Neutrophil (primary cell): ENCODE data around the gene ZNF385C.

Source experiments
- H3K27ac ChIP-seq: fragments of 200-600 bp; sonication (generic); 2 replicates; pipeline ENCODE4 v1.5.1; 2016; ENCODE audit warnings: mild to moderate bottlenecking, moderate library complexity
- H3K27me3 ChIP-seq: fragments of 200-600 bp; sonication (generic); 2 replicates; pipeline ENCODE4 v1.6.0; 2016; ENCODE audit warnings: mild to moderate bottlenecking
- H3K36me3 ChIP-seq: fragments of 200-600 bp; sonication (generic); 2 replicates; pipeline ENCODE4 v1.5.1; 2017
- H3K4me1 ChIP-seq, 2 experiments: fragments of 200-600 bp in 1 of 2; sonication (generic) in 1 of 2; 1 replicate in 1 of 2; 2 replicates in 1 of 2; pipeline versions ENCODE4 v1.5.1 to v1.6.1; 2013 to 2016; ENCODE audit warnings: low read depth in 1 of 2, low read length in 1 of 2, mild to moderate bottlenecking in 1 of 2, moderate library complexity in 1 of 2; ENCODE audit not compliant: control insufficient read depth in 1 of 2, insufficient read depth in 1 of 2
- H3K4me3 ChIP-seq, 2 experiments: fragments of 200-600 bp in 1 of 2; sonication (generic) in 1 of 2; 1 replicate in 1 of 2; 2 replicates in 1 of 2; pipeline ENCODE4 v1.5.1; 2013 to 2016; ENCODE audit warnings: low read depth in 1 of 2, low read length in 1 of 2, mild to moderate bottlenecking in 1 of 2, moderate library complexity in 1 of 2
- H3K9me3 ChIP-seq: fragments of 200-600 bp; sonication (generic); 2 replicates; pipeline ENCODE4 v1.5.1; 2016
- TF ChIP-seq, protein P1 (sequence below): fragments of 200-600 bp; sonication (generic); IDR thresholded peaks from 2 replicates; pipeline ENCODE4 v1.5.1; 2016; ENCODE audit warnings: antibody characterized with exemption

ZNF385C gene

DNA sequence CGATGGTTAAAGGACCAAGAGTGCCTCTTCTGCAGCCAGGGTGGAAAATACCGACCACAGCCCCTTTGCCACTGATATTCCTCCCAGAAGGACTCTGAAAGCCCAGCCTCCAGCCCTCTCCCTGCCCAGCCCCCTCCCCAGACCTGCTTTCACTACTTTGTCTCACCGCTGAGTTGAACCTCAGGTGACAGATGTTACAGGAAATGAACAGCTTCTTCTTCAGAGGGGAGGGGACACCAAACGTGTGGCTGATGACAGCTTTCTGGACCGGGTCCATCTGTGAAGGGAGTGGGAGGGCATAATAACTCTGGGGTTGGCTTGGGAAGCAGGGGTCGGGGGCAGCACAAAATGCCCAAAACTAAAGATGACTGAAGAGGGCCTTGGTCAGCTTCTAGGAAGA, 64.2 kb downstream of the ZNF385C start:
- no peaks in the 10 kb centered on the region for H3K4me1 ChIP-seq
- H3K9me3 ChIP-seq = no peaks in the 10 kb centered on the region
- H3K4me3 ChIP-seq = no peak overlapping the region
- no peak overlapping the region for H3K27ac ChIP-seq
- no peaks in the 10 kb centered on the region for H3K36me3 ChIP-seq
- TF ChIP-seq, protein P1, sequence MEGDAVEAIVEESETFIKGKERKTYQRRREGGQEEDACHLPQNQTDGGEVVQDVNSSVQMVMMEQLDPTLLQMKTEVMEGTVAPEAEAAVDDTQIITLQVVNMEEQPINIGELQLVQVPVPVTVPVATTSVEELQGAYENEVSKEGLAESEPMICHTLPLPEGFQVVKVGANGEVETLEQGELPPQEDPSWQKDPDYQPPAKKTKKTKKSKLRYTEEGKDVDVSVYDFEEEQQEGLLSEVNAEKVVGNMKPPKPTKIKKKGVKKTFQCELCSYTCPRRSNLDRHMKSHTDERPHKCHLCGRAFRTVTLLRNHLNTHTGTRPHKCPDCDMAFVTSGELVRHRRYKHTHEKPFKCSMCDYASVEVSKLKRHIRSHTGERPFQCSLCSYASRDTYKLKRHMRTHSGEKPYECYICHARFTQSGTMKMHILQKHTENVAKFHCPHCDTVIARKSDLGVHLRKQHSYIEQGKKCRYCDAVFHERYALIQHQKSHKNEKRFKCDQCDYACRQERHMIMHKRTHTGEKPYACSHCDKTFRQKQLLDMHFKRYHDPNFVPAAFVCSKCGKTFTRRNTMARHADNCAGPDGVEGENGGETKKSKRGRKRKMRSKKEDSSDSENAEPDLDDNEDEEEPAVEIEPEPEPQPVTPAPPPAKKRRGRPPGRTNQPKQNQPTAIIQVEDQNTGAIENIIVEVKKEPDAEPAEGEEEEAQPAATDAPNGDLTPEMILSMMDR = no peak
- H3K27me3 ChIP-seq = peaks cover 12% of the 10 kb centered on the region

GRCh38 chr17:42031584-42031983, 66.7 kb downstream of the ZNF385C start:
- H3K27me3 ChIP-seq = no peaks in the 10 kb centered on the region
- H3K4me3 ChIP-seq = no peak overlapping the region
- no peak overlapping the region for H3K27ac ChIP-seq
- TF ChIP-seq, protein P1 = no peak
- no peaks in the 10 kb centered on the region for H3K36me3 ChIP-seq
- peaks cover 0 to 3% of the 10 kb centered on the region in 2 experiments for H3K4me1 ChIP-seq
- no peaks in the 10 kb centered on the region for H3K9me3 ChIP-seq

DNA sequence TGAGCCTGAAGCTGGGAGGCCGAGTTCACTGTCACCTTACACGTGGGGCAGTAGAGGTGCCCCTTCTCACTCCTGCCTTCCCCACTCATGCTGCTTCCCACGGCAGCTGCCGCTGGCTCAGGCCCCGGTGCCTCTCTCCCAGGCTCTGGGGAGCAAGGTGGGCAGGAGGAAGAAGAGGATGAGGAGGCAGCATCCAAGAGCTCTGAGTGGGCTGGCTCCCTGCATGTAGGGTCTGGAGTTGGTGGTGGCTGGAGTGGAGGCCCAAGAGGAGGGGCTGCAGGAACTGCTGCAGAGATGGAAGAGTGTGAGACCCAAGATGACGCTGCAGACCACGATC, 69.5 kb downstream of the ZNF385C start:
- H3K4me1 ChIP-seq = peaks cover 15 to 21% of the 10 kb centered on the region in 2 experiments
- TF ChIP-seq, protein P1 = no peak
- no peak overlapping the region for H3K27ac ChIP-seq
- no peaks in the 10 kb centered on the region for H3K9me3 ChIP-seq
- no peaks in the 10 kb centered on the region for H3K36me3 ChIP-seq
- H3K27me3 ChIP-seq = no peaks in the 10 kb centered on the region
- H3K4me3 ChIP-seq = no peak overlapping the region

GRCh38 chr17:42027961-42028790, 70.1 kb downstream of the ZNF385C start:
- TF ChIP-seq, protein P1 = no peak
- Histone ChIP-seq H3K4me1 (peaks cover 20 to 27% of the 10 kb centered on the region in 2 experiments), H3K9me3 (no peaks in the 10 kb centered on the region), H3K27ac (no peak overlapping the region), H3K27me3 (no peaks in the 10 kb centered on the region), H3K4me3 (no peak overlapping the region), H3K36me3 (peaks cover under 1% of the 10 kb centered on the region)

DNA sequence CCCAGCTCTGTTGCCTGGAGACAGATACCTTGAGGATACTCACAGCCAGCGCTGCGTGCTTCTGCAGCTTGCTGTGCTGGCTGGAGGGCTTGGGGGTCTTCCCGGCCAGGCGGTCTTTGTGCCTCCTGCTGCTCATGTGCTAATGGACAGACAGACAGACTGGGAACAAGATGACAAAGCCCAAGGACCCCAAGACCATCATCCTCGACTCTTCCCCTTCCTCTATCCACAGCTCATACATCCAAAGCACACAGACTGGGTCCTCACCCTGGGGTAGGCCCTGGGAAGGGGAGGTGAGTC, 70.7 kb downstream of the ZNF385C start:
- H3K4me3 ChIP-seq = no peak overlapping the region
- peaks cover 7% of the 10 kb centered on the region for H3K36me3 ChIP-seq
- TF ChIP-seq, protein P1 = no peak
- H3K27me3 ChIP-seq = no peaks in the 10 kb centered on the region
- no peak overlapping the region for H3K27ac ChIP-seq
- H3K4me1 ChIP-seq = peaks cover 24 to 30% of the 10 kb centered on the region in 2 experiments
- H3K9me3 ChIP-seq = no peaks in the 10 kb centered on the region
